Stimulated activated naive CD8-positive, alpha-beta T cell treated with anti-CD3 and anti-CD28 coated beads, Interleukin-15, amount 100 ng/mL, for 72 hours (primary cell): ENCODE results near the gene ST8SIA6.
"Not testable (repeated sequence)": the region's sequence is repeated elsewhere in the genome, so short reads cannot be mapped to it uniquely, and the experiment has no call there.

Source experiments
- ATAC-seq: fragments of 150-1000 bp; cut with Tn5 transposase; 2 replicates; pipeline ENCODE4 v1.10.0; 2021; ENCODE audit warnings: mild to moderate bottlenecking, moderate library complexity
- DNase-seq, 2 donors: peaks; one replicate each; pipeline ENCODE4 v3.0.0; 2021 to 2022
- H3K27ac Mint-ChIP-seq, 2 donors: one replicate each; pipeline ENCODE4 v1.8.0; 2022; ENCODE audit warnings: mild to moderate bottlenecking in 2 of 2, mixed read lengths in 2 of 2, moderate library complexity in 2 of 2
- H3K27me3 Mint-ChIP-seq: one replicate; pipeline ENCODE4 v1.8.0; 2022; ENCODE audit warnings: mixed read lengths
- H3K4me1 Mint-ChIP-seq: one replicate; pipeline ENCODE4 v1.8.0; 2022; ENCODE audit warnings: mild to moderate bottlenecking, mixed read lengths
- H3K4me3 Mint-ChIP-seq, 2 donors: one replicate each; pipeline ENCODE4 v1.8.0; 2022; ENCODE audit warnings: mild to moderate bottlenecking in 2 of 2, mixed read lengths in 2 of 2, moderate library complexity in 1 of 2
- H3K9me3 Mint-ChIP-seq, 2 donors: one replicate each; pipeline ENCODE4 v1.8.0; 2022; ENCODE audit warnings: mixed read lengths in 2 of 2

ST8SIA6 gene

DNA sequence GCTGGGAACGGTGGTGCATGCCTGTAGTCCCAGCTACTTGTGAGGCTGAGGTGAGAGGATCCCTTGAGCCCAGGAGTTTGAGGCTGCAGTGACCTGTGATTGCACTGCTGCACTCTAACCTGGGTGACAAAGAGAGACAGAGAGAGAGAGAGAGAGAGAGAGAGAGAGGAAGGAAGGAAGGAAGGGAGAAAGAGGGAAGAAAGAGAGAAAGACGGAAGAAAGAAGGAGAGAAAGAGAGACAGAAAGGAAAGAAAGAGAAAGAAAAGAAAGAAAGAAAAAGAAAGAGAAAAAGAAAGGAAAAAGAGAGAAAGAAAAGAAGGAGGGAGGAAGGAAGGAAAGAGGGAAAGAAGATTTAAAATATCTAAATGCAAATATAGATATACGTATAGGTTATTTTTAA, 132.4 kb downstream of the ST8SIA6 start:
- H3K4me1 Mint-ChIP-seq, H3K27ac Mint-ChIP-seq, ATAC-seq, H3K9me3 Mint-ChIP-seq, DNase-seq, H3K4me3 Mint-ChIP-seq, H3K27me3 Mint-ChIP-seq: not testable (repeated sequence)

DNA sequence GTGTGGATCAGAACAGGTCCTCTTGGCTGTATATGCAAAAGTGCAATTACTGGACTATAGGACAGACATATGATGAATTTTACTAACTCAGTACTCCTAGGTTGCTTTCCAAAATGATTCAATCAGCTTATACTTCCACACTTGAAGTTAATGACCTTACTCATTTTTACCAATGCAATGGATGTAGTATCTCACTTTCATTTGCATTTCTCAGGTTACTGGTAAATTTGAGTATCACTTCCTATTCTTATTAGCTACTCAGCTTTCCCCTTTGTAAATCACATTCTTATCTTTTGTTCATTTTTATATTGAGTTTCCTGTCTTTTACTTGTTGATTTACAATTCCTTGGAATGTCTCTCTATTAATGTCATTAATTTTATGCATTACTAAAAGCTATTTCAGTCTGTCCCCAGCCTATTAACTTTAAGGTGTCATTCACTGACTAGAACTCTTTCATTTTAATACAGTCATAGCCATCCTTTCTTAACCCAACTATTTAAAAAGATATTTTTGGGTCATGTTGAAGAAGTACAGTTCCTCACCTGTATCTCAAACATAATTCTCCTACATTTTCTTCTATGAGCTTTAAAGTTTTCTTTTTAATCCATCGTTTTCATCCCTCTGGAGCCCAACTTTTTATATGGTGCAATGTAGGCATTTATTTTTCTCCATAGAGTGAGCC, 137.8 kb downstream of the ST8SIA6 start:
- H3K4me1 Mint-ChIP-seq = peaks cover 10% of the 10 kb centered on the region
- no peak overlapping the region for H3K4me3 Mint-ChIP-seq
- no peak overlapping the region for H3K27ac Mint-ChIP-seq
- ATAC-seq (no peak), DNase-seq (no peak)
- H3K27me3 Mint-ChIP-seq = peaks cover 16% of the 10 kb centered on the region
- H3K9me3 Mint-ChIP-seq = no peaks in the 10 kb centered on the region

DNA sequence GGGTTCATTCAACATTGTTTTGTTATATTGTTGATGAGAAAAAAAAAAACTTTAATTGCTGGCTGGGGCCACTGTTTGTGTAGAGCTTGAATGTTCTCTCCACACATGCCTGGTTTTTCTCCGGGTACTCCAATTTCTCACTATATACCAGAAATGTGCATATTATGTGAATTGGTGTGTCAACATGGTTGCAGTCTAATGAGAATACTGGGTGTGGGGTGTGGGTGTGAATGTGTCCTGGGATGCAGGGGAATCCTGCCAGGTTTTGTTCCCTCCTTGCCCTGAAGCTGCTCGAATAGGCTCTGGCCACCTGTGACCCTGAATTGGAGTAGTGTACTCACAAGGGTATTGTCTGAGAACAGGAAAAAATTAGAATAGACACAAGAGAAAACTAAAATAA, 145.0 kb downstream of the ST8SIA6 start:
- ATAC-seq (no peak), DNase-seq (no peak)
- Mint-ChIP-seq H3K27ac (no peak overlapping the region), H3K27me3 (peaks cover 48% of the 10 kb centered on the region), H3K4me1 (peaks cover 4% of the 10 kb centered on the region), H3K4me3 (no peak overlapping the region), H3K9me3 (peaks cover 6 to 12% of the 10 kb centered on the region in 2 donors)

DNA sequence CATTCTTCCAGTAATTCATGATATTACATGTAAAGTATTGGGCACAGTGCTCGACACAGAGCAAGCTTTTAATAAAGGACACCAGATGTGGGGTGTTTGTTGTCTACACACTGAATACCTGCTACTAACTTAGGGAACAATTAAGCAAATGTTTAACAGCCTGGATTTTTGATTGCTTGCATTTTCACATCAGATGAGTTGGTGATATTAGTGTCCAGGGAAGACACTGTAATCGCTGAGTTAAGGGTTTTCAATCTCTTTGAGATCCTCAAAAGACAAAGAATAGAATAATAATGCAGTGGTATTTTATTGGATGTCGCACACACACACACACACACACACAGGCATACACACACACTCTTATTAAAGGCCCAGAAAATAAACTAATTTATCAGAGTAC, 147.3 kb downstream of the ST8SIA6 start:
- Mint-ChIP-seq H3K4me3 (no peak overlapping the region), H3K4me1 (peaks cover 4% of the 10 kb centered on the region), H3K9me3 (peaks cover 6 to 12% of the 10 kb centered on the region in 2 donors), H3K27ac (no peak overlapping the region), H3K27me3 (peaks cover 37% of the 10 kb centered on the region)
- ATAC-seq (no peak), DNase-seq (no peak)

DNA sequence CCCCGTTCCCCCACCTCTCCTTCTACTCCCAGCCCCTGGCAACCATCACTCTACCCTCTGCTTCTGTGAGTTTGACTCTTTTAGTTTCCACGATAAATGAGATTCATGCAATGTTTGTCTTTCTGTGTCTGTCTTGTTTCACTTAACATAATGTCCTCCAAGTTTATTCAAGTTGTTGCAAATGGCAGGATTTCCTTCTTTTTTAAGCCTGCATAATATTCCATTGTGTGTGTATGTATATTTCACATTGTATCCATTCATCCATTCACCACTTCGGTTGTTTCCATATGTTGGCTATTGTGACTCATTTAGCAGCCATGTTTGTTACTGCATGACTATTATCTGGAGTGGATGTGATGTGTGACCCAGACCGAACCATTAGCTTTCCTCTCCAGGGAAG, 162.0 kb downstream of the ST8SIA6 start:
- DNase-seq = no peak

DNA sequence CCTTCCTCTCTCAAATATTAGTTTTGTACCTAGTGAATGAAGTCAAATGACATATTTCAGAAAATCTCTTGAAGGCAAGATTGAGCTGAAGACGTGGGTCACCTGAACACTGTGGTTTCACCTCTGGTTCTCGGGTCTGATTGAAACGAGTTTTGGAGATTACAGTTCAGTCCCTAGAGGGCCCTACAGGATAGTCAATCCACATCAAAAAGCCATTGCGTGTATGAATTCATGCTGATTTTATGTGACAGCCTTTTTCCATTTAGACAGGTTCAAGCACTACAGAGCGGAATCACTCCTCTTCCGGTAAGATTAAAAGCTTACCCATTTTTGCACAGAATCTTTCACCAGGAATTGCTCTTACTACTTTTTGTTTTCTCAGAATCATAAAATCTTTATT, 164.2 kb downstream of the ST8SIA6 start:
- peaks cover 0 to 10% of the 10 kb centered on the region in 2 donors for H3K9me3 Mint-ChIP-seq
- H3K27ac Mint-ChIP-seq = peak overlapping the region; percentile 44 to 92
- peak; percentile 12 to 33 for DNase-seq
- H3K4me1 Mint-ChIP-seq = peaks cover 12% of the 10 kb centered on the region
- peak; percentile 88 for ATAC-seq
- H3K4me3 Mint-ChIP-seq = peak overlapping the region in 1 of 2 donors; percentile 35
- H3K27me3 Mint-ChIP-seq = no peaks in the 10 kb centered on the region

More for the DNA sequence above, 162.0 kb downstream of the ST8SIA6 start:
- H3K4me3 Mint-ChIP-seq = no peak overlapping the region
- no peak overlapping the region for H3K27ac Mint-ChIP-seq
- no peak for ATAC-seq
- H3K27me3 Mint-ChIP-seq = no peaks in the 10 kb centered on the region
- H3K9me3 Mint-ChIP-seq = peaks cover 0 to 10% of the 10 kb centered on the region in 2 donors
- peaks cover 12% of the 10 kb centered on the region for H3K4me1 Mint-ChIP-seq

DNA sequence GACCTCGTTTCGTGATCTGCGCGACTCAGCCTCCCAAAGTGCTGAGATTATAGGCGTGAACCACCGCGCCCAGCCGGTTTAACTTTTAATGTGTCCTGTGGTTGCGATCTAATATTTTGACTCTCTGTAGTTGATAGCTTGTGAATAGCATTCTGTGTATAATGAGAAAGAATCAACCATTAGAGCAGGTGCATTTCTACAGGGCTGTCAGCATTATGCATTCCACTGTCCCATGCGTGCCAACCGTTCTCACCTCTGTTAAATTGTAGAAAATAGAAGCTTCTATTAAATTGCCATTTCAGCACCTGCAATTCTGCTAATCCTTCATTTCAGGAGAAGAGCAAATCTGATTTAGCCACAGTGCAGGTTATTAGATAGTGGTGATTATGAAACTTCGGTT, 164.6 kb downstream of the ST8SIA6 start:
- ATAC-seq (no peak), DNase-seq (no peak)
- H3K4me1 Mint-ChIP-seq = peaks cover 12% of the 10 kb centered on the region
- no peak overlapping the region for H3K4me3 Mint-ChIP-seq
- H3K27ac Mint-ChIP-seq = no peak overlapping the region
- peaks cover 0 to 10% of the 10 kb centered on the region in 2 donors for H3K9me3 Mint-ChIP-seq
- H3K27me3 Mint-ChIP-seq = no peaks in the 10 kb centered on the region

DNA sequence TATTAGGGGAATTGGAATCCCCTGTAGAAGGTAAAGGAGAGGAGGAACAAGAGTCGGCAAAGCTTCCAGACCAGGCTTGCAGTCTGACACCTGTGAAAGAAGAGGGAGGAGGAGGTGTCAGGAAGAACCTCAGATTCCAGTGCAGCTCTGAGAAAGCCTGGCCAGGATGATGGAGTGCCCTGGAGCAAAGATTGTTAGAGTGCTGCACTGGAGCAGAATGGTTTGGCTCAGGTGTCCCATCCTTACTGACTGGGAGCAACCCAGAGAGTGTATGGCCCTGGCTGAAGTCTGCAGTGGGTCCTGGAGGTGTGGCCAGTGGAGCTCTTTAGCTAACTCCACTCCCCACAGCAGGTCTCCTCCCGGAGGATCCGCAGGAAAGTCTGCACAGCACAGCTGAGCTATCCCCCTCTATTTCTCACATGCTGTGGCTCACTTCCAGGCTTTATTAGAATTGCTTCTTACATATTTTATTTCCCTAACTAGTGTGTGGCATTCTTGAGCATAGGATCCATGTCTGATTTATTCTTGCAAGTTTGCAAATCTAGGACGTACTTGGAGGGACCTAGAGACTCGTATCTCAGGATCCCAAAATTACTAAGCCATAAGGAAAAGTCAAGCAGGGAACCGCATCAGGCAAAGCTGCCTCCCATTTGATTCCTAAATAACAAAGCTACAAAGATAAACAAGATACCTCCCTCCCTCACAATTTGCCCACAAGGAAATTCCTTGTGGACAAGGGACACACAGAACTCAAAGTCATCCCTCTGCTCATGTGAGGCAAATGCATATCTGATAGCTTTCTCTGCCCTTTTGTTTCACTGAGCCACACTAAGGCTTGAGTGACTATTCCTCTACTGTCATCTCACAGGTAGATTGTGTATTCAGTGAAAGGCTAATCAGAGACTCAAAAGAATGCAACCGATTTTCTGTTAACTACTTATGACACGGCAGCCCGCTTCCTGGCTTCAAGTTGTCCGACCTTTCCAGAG, 167.5 kb downstream of the ST8SIA6 start:
- Mint-ChIP-seq H3K4me3 (no peak overlapping the region), H3K27me3 (no peaks in the 10 kb centered on the region), H3K4me1 (peaks cover 12% of the 10 kb centered on the region), H3K27ac (no peak overlapping the region), H3K9me3 (peaks cover 9 to 21% of the 10 kb centered on the region in 2 donors)
- no peak for ATAC-seq
- DNase-seq = no peak

DNA sequence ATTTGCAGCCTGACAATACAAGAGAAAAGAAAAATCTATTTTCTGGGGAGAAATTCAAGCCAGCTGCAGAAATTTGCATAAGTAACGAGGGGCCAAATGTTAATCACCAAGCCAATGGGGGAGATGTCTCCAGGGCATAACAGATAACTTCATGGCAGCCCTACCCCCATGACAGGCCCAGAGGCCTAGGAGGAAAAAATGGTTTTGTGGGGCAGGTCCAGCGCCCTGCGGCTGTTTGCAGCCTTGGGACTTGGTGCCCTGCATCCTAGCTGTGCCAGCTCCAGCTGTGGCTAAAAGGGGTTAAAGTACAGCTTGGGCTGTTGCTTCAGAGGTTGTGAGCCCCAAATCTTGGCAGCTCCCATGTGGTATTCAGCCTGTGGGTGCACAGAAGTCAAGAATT, 172.1 kb downstream of the ST8SIA6 start:
- H3K4me1 Mint-ChIP-seq = no peaks in the 10 kb centered on the region
- no peak overlapping the region for H3K4me3 Mint-ChIP-seq
- ATAC-seq (no peak), DNase-seq (no peak)
- no peaks in the 10 kb centered on the region for H3K27me3 Mint-ChIP-seq
- no peak overlapping the region for H3K27ac Mint-ChIP-seq
- peaks cover 32 to 37% of the 10 kb centered on the region in 2 donors for H3K9me3 Mint-ChIP-seq

DNA sequence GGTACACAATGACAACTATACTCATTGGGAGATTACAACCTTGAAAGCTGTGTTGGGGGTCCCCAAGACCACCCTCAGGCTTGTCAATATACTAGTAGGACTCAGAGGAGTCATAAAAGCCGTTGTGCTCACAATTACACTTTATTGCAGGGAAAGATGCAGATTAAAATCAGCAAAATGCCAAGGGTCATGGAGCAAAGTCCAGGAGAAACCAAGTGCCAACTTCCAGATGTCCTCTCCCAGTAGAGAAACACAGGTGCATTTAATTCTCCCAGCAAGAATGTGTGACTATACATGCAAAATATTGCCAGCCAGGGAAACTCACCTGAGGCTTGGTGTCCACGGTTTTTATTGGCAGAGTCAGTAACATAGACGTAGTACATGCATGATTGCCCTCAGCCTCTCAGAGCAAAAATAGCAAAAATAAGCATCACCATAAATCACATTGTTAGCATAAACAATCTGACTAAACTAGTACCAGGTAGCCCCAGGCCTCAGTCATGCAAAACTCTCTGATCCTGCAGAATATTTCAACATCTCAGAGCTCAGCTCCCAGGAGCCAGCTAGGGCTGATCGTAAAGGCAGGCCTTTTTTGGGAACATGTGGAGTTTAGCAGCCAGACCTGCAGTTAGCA, 175.7 kb downstream of the ST8SIA6 start:
- peaks cover 39 to 42% of the 10 kb centered on the region in 2 donors for H3K9me3 Mint-ChIP-seq
- H3K27ac Mint-ChIP-seq = no peak overlapping the region
- peaks cover 4% of the 10 kb centered on the region for H3K4me1 Mint-ChIP-seq
- no peak for DNase-seq
- H3K27me3 Mint-ChIP-seq = no peaks in the 10 kb centered on the region
- no peak overlapping the region for H3K4me3 Mint-ChIP-seq
- no peak for ATAC-seq

DNA sequence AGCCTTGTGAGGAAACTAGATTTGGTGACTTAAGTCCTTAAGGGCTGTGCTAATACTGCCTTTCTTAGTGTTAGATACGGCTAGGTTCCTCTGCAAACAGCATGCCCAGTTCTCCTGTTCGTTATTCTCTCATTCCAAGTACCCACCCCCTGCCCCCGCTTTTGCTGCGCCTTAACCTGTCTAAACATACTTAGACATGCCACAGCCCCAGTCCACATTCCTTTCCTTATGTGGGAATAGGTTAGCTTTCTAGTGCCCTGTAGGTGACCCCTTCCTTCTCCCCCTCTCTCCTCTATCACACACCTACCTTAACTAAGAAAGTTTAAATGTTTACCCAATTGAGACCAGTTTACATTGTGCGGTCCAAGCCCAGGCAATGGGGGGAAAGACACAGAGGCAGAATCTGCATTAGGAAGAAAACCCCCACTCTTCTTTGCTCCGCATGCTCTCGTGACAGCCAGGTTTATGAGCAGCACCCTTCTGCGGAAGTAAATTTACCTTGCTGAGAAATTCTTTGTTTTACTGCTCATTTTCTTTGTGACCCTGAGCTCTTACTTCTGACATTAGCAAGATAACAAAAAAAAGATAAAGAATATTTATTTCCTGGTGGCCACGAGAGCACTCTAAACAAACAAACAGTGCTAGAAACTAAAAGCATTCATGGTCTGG, 177.5 kb downstream of the ST8SIA6 start:
- peaks cover 13% of the 10 kb centered on the region for H3K4me1 Mint-ChIP-seq
- ATAC-seq (no peak), DNase-seq (no peak)
- no peaks in the 10 kb centered on the region for H3K27me3 Mint-ChIP-seq
- H3K9me3 Mint-ChIP-seq = peaks cover 22 to 35% of the 10 kb centered on the region in 2 donors
- no peak overlapping the region for H3K27ac Mint-ChIP-seq
- no peak overlapping the region for H3K4me3 Mint-ChIP-seq

DNA sequence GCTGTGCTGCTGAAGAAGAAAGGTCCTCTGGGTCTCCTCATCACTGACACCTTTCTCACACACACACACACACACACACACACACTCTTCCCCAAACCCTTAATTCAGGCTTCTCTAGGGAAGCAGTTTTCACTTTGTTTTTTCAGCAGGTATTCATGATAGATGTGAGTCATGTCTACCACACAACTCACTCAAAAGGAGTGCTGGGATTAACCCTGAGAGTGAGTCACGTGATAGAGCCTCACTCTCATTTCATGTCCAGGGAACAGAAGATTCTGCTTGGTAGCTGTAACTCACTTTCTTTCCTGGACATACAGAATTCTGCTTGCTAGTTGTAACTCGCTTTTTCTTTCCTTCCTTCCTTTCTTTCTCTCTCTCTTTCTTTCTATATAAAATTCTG, 181.0 kb downstream of the ST8SIA6 start:
- Mint-ChIP-seq H3K27me3 (peaks cover 7% of the 10 kb centered on the region), H3K4me3 (no peak overlapping the region), H3K4me1 (peaks cover 13% of the 10 kb centered on the region), H3K27ac (no peak overlapping the region), H3K9me3 (peaks cover 6 to 11% of the 10 kb centered on the region in 2 donors)
- ATAC-seq (peak; percentile 60), DNase-seq (no peak)

DNA sequence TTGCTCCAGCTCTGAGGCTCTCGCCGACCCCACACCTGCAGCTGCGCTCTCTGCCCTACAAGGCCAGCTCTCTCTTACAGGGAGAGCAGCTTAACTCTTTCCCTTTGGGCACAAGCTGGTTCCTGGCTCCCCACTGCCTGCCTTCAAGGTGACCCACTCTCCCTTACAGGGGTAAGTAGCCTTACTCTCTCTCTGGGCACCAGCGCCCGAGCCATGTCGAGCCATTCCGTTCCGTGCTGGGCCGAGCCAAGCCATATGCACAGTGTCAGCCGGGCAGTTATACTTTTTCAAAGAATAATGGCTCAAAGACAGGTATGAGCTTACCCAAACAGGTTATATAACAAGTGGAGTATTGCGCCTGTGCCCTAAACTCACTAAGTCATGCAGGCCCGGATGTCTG, 181.7 kb downstream of the ST8SIA6 start:
- no peak for DNase-seq
- Mint-ChIP-seq H3K27ac (no peak overlapping the region), H3K4me3 (no peak overlapping the region), H3K27me3 (peaks cover 7% of the 10 kb centered on the region), H3K4me1 (peaks cover 13% of the 10 kb centered on the region), H3K9me3 (peaks cover 6 to 11% of the 10 kb centered on the region in 2 donors)
- no peak for ATAC-seq
